ENCODE data around the gene INPP1.

DNA sequence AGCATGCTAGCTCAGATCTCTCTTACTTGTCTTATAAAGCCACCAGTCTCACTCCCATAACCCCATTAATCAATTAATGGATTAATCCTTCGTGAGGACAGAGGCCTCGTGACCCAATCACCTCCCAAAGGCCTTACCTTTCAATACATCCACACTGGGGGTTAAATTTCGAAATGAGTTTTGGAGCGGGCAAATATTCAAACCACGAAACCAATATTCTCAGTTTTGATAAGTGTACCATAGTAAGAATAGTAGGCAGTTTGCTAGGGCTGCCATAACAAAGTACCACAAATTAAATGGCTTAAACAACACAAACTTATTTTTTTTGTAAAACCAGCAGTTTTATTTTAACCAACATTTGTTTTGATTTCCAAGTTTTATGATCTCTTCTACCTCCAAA is 39.0 kb upstream of the INPP1 start:
- TF ChIP-seq SPI1 (IDR thresholded peaks at IDR 0.05; ENCODE audit: borderline replicate concordance, low read depth), result no peak
- TF ChIP-seq, protein P1, sequence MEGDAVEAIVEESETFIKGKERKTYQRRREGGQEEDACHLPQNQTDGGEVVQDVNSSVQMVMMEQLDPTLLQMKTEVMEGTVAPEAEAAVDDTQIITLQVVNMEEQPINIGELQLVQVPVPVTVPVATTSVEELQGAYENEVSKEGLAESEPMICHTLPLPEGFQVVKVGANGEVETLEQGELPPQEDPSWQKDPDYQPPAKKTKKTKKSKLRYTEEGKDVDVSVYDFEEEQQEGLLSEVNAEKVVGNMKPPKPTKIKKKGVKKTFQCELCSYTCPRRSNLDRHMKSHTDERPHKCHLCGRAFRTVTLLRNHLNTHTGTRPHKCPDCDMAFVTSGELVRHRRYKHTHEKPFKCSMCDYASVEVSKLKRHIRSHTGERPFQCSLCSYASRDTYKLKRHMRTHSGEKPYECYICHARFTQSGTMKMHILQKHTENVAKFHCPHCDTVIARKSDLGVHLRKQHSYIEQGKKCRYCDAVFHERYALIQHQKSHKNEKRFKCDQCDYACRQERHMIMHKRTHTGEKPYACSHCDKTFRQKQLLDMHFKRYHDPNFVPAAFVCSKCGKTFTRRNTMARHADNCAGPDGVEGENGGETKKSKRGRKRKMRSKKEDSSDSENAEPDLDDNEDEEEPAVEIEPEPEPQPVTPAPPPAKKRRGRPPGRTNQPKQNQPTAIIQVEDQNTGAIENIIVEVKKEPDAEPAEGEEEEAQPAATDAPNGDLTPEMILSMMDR (IDR thresholded peaks at IDR 0.05; ENCODE audit: insufficient read depth, low read length), result no peak
- TF ChIP-seq POLR2AphosphoS5 (IDR thresholded peaks at IDR 0.05; ENCODE audit: low read depth), result no peak
- no peak for TF ChIP-seq GABPA (IDR thresholded peaks at IDR 0.05; ENCODE audit: low read depth)
